ENCODE measurements around the gene ZNF532.

DNA sequence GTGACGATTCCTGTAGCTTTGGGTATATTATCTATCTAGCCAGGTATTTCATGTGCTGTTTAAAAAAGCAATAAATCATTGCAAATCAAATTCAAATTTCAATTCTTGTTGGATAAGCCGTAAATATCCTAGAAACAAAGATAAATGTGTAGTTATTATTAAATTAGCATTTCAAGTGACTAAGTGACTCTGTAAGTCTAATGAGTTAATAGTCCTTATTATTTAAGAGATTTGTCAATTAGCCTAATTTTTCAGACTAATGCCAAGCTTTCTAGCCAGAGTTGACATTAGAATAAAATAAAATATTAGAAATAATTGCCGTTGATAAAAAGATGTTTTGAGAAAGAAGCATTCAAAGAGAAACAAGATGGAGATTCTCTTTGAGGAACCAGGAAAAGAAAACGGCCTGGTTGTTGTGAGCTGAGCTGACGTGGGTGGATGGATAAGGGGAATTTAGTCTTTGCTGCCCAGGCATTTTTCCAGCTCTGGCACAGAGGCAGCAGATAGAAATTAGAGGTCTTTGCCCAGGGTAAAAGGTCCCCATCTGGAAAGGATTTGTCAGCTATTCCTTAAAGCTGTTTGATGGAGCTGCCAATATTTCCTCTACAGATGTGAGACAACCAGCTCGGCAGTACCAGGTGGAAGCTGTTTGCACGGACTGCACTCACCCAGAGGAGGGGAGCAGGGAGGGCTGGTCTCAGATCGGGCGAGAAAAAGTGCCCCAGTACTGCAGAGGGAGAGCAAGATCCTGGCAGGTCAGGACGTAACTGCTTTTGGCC lies 157.7 kb downstream of the ZNF532 start:
- TF ChIP-seq POLR2A (IDR thresholded peaks at IDR 0.05; ENCODE audit: extremely low read depth, insufficient read length) = no peak
- TF ChIP-seq, protein P1, sequence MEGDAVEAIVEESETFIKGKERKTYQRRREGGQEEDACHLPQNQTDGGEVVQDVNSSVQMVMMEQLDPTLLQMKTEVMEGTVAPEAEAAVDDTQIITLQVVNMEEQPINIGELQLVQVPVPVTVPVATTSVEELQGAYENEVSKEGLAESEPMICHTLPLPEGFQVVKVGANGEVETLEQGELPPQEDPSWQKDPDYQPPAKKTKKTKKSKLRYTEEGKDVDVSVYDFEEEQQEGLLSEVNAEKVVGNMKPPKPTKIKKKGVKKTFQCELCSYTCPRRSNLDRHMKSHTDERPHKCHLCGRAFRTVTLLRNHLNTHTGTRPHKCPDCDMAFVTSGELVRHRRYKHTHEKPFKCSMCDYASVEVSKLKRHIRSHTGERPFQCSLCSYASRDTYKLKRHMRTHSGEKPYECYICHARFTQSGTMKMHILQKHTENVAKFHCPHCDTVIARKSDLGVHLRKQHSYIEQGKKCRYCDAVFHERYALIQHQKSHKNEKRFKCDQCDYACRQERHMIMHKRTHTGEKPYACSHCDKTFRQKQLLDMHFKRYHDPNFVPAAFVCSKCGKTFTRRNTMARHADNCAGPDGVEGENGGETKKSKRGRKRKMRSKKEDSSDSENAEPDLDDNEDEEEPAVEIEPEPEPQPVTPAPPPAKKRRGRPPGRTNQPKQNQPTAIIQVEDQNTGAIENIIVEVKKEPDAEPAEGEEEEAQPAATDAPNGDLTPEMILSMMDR (IDR thresholded peaks at IDR 0.05; ENCODE audit: low read depth, low read length) = no peak
